OCI-LY1 (cell line): ENCODE results near the gene GALNT1.
A peak's percentile ranks its signal among the peaks of the same experiment; 100 is the strongest.

Experiments used
- H2AFZ ChIP-seq: fragments of 200-600 bp; sonication (generic), shearing (Covaris generic); 2 replicates; pipeline ENCODE4 v1.6.0; 2014; ENCODE audit warnings: antibody characterized with exemption, mild to moderate bottlenecking, low read length
- H3F3A ChIP-seq: fragments of 200-600 bp; sonication (generic), shearing (Covaris generic); 2 replicates; pipeline ENCODE4 v1.6.0; 2014; ENCODE audit warnings: mild to moderate bottlenecking, antibody characterized with exemption, low read length, moderate library complexity; ENCODE audit not compliant: insufficient read depth
- H3K27ac ChIP-seq: fragments of 200-600 bp; sonication (generic); 2 replicates; pipeline ENCODE4 v1.5.1; 2014; ENCODE audit warnings: low read length, mixed run types, mild to moderate bottlenecking, low read depth; ENCODE audit not compliant: poor library complexity, severe bottlenecking
- H3K27me3 ChIP-seq: fragments of 200-600 bp; sonication (generic); 2 replicates; pipeline ENCODE4 v1.6.0; 2014; ENCODE audit warnings: antibody characterized with exemption, mild to moderate bottlenecking, low read length, moderate library complexity; ENCODE audit not compliant: insufficient read depth
- H3K36me3 ChIP-seq: fragments of 200-600 bp; sonication (generic); 2 replicates; pipeline ENCODE4 v1.6.1; 2014; ENCODE audit warnings: mild to moderate bottlenecking, antibody characterized with exemption, low read length, moderate library complexity, mixed read lengths; ENCODE audit not compliant: insufficient read depth
- H3K4me1 ChIP-seq: fragments of 200-600 bp; sonication (generic); 2 replicates; pipeline ENCODE4 v1.5.1; 2014; ENCODE audit warnings: mild to moderate bottlenecking, low read length, moderate library complexity; ENCODE audit not compliant: insufficient read depth, severe bottlenecking
- H3K4me2 ChIP-seq: fragments of 200-600 bp; sonication (generic), shearing (Covaris generic); 2 replicates; pipeline ENCODE4 v1.6.1; 2014; ENCODE audit warnings: low read length
- H3K4me3 ChIP-seq: fragments of 200-600 bp; sonication (generic); 2 replicates; pipeline ENCODE4 v1.5.1; 2014; ENCODE audit warnings: low read length, low read depth, mild to moderate bottlenecking, mixed read lengths; ENCODE audit not compliant: poor library complexity, severe bottlenecking
- H3K79me2 ChIP-seq: fragments of 200-600 bp; shearing (Covaris generic); 2 replicates; pipeline ENCODE4 v1.6.1; 2016; ENCODE audit warnings: mixed run types, low read length, mixed read lengths; ENCODE audit not compliant: insufficient read depth
- H3K9ac ChIP-seq: fragments of 200-600 bp; sonication (generic), shearing (Covaris generic); 2 replicates; pipeline ENCODE4 v1.6.1; 2014; ENCODE audit warnings: mild to moderate bottlenecking, low read length, mixed read lengths
- H3K9me2 ChIP-seq: fragments of 200-600 bp; sonication (generic), shearing (Covaris generic); 2 replicates; pipeline ENCODE4 v1.6.1; 2014; ENCODE audit warnings: low read depth, mild to moderate bottlenecking, low read length, mixed read lengths
- H3K9me3 ChIP-seq: fragments of 200-600 bp; shearing (Covaris generic); 2 replicates; pipeline ENCODE4 v1.6.1; 2014; ENCODE audit warnings: low read length, mixed read lengths
- H4K20me1 ChIP-seq: fragments of 200-600 bp; sonication (generic), shearing (Covaris generic); 2 replicates; pipeline ENCODE4 v1.6.0; 2016; ENCODE audit warnings: mild to moderate bottlenecking, low read length; ENCODE audit not compliant: insufficient read depth
- CTCF ChIP-seq: fragments of 200-600 bp; sonication (generic), shearing (Covaris generic); IDR thresholded peaks from 2 replicates; pipeline ENCODE4 v1.5.1; 2017; ENCODE audit warnings: mild to moderate bottlenecking, antibody characterized with exemption, low read length, moderate library complexity, mixed read lengths
- EZH2 ChIP-seq: fragments of 200-600 bp; sonication (generic), shearing (Covaris generic); IDR thresholded peaks from 2 replicates; pipeline ENCODE4 v1.8.0; 2017; ENCODE audit warnings: borderline replicate concordance, mixed run types, mild to moderate bottlenecking, antibody characterized with exemption, low read length, moderate library complexity, mixed read lengths

The GALNT1 gene

GRCh38 chr18:35590935-35591334, 9.4 kb downstream of the GALNT1 start:
- H3K9me2 ChIP-seq, result no peaks in the 10 kb centered on the region
- H3K36me3 ChIP-seq, result no peaks in the 10 kb centered on the region
- no peak overlapping the region for H3K9ac ChIP-seq
- H4K20me1 ChIP-seq, result no peaks in the 10 kb centered on the region
- no peak overlapping the region for H2AFZ ChIP-seq
- H3K4me1 ChIP-seq, result peaks cover 32% of the 10 kb centered on the region
- peaks cover 60% of the 10 kb centered on the region for H3K79me2 ChIP-seq
- H3K4me2 ChIP-seq, result no peak overlapping the region
- no peaks in the 10 kb centered on the region for H3F3A ChIP-seq
- H3K27ac ChIP-seq, result no peak overlapping the region
- no peaks in the 10 kb centered on the region; the same call in 1 of the 2 replicates for H3K9me3 ChIP-seq
- H3K4me3 ChIP-seq, result no peak overlapping the region
- no peaks in the 10 kb centered on the region for H3K27me3 ChIP-seq
- TF ChIP-seq EZH2 (no peak), CTCF (no peak)

- Histone ChIP-seq H2AFZ (no peak overlapping the region), H3F3A (no peaks in the 10 kb centered on the region), H3K79me2 (peaks cover 56% of the 10 kb centered on the region), H3K9me2 (no peaks in the 10 kb centered on the region), H3K9me3 (no peaks in the 10 kb centered on the region; the same call in 1 of the 2 replicates), H3K36me3 (no peaks in the 10 kb centered on the region), H3K27ac (peak overlapping the region; percentile 68), H3K9ac (peak overlapping the region; percentile 55), H3K4me3 (peak overlapping the region; percentile 43), H4K20me1 (no peaks in the 10 kb centered on the region), H3K27me3 (no peaks in the 10 kb centered on the region), H3K4me2 (peak overlapping the region; percentile 60), H3K4me1 (peaks cover 32% of the 10 kb centered on the region)
- TF ChIP-seq CTCF (no peak), EZH2 (no peak)
These were observed 10.8 kb downstream of the GALNT1 start for GRCh38 chr18:35592298-35592697.

DNA sequence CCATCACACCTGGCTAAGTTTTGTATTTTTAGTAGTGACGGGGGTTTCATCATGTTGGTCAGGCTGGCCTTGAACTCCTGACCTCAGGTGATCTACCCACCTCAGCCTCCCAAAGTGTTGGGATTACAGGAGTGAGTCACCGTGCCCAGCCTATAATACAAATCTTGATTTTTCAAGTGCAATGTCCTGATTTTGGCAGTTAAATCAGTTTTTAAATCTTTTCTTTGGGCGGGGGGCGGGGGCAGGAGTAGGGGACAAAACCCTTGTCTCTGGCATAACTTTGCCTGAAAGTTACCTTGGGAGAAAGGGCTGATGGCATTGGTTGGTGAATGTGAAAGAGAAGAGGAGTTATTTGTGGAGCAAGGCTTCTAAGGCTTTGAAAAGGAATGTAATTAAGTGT, 12.3 kb downstream of the GALNT1 start:
- Histone ChIP-seq H3K4me3 (no peak overlapping the region), H3K9me2 (no peaks in the 10 kb centered on the region), H3K4me2 (no peak overlapping the region), H3K36me3 (0 out of 2 replicates have a peak, but pooled peaks cover 7% of the 10 kb centered on the region), H3K27ac (no peak overlapping the region), H3K4me1 (peaks cover 32% of the 10 kb centered on the region), H3K27me3 (no peaks in the 10 kb centered on the region), H3K79me2 (peaks cover 40% of the 10 kb centered on the region), H3F3A (no peaks in the 10 kb centered on the region), H3K9ac (no peak overlapping the region), H3K9me3 (no peaks in the 10 kb centered on the region), H2AFZ (no peak overlapping the region), H4K20me1 (no peaks in the 10 kb centered on the region)
- TF ChIP-seq EZH2, result no peak
- no peak for TF ChIP-seq CTCF
